PC-9 (cell line): ENCODE results near the gene PSMA5.

ENCODE experiments used
- EZH2 ChIP-seq: fragments of 200-600 bp; sonication (generic); IDR thresholded peaks from 2 replicates; pipeline ENCODE4 v1.8.0; 2017; ENCODE audit warnings: antibody characterized with exemption, low read depth
- TF ChIP-seq, protein P1 (sequence below): fragments of 200-600 bp; sonication (generic); conservative IDR thresholded peaks from 2 replicates; pipeline ENCODE4 v1.6.1; 2017; ENCODE audit warnings: mixed run types, antibody characterized with exemption, mild to moderate bottlenecking, moderate library complexity

DNA sequence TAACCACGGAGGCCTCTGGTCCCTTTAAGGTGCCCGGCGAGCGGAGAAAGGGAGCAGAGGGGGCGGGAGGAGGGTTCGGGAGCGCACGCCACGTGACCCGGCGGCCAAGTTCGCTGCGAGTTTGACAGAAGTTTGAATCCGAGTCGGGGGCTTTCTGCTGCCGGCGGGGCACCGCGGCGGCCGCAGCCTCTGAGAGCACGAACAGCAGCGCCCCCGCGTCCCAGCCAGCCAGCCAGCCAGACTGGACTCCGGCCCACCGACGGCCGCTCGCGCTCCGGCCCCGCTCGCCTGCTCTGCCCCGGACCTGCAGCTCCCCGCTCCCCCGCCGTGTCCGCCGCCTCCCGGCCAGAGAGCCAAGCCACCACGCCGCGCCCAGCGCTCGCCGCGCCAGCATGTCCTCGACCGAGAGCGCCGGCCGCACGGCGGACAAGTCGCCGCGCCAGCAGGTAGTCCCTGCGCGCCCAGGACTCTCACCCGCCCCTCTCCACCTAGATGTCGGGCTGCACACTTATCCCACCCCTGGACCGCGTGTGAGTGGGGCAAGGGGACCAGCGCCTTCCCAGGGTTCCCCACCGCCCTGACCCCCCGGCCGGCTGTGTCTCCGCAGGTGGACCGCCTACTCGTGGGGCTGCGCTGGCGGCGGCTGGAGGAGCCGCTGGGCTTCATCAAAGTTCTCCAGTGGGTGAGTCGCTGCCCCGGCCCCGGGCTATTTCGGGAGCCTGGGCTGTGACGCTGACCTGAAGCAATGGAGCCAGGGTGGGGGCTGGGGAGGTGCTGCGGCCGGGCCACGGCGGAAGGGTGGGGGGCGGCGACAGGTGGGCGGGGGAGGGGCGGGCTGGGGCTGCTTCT lies 40.4 kb upstream of the PSMA5 start, which contains the start of gene SYPL2:
- TF ChIP-seq EZH2, result no peak
- TF ChIP-seq, protein P1, sequence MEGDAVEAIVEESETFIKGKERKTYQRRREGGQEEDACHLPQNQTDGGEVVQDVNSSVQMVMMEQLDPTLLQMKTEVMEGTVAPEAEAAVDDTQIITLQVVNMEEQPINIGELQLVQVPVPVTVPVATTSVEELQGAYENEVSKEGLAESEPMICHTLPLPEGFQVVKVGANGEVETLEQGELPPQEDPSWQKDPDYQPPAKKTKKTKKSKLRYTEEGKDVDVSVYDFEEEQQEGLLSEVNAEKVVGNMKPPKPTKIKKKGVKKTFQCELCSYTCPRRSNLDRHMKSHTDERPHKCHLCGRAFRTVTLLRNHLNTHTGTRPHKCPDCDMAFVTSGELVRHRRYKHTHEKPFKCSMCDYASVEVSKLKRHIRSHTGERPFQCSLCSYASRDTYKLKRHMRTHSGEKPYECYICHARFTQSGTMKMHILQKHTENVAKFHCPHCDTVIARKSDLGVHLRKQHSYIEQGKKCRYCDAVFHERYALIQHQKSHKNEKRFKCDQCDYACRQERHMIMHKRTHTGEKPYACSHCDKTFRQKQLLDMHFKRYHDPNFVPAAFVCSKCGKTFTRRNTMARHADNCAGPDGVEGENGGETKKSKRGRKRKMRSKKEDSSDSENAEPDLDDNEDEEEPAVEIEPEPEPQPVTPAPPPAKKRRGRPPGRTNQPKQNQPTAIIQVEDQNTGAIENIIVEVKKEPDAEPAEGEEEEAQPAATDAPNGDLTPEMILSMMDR, result no peak
